Urothelium cell line (cell line): ENCODE data around the gene IGF2BP2.
"Not testable (repeated sequence)": the region's sequence is repeated elsewhere in the genome, so short reads cannot be mapped to it uniquely, and the experiment has no call there.

Source experiments
- DNase-seq: peaks from one replicate; pipeline ENCODE4 v3.0.0; 2011; ENCODE audit warnings: low spot score, mixed read lengths
- FAIRE-seq: peaks from 2 replicates; lab custom pipeline; 2011; peaks lifted over from hg19 to GRCh38; lab: Jason Lieb, UNC

Gene IGF2BP2

GRCh38 chr3:185649414-185649813 lies 175.4 kb downstream of the IGF2BP2 start:
- DNase-seq (no peak), FAIRE-seq (no peak)

GRCh38 chr3:185648396-185648795 lies 176.4 kb downstream of the IGF2BP2 start:
- no peak for DNase-seq
- no peak for FAIRE-seq

DNA sequence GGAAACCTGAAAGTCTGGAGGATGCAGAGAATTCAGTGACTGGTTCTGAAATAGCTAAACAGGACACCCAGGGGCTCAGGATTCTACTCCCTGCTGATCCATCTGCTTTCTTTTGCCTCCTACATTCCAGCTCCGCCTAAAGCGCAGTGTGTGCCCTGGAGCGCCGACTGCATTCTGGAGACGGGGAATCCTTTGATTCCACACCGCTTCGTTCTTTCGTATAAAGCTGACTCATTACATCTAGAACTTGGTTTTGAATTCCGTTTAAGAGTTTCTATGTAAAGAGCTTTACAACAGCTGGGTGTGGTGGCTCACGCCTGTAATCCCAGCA lies 177.0 kb downstream of the IGF2BP2 start:
- no peak for FAIRE-seq
- DNase-seq: no peak

DNA sequence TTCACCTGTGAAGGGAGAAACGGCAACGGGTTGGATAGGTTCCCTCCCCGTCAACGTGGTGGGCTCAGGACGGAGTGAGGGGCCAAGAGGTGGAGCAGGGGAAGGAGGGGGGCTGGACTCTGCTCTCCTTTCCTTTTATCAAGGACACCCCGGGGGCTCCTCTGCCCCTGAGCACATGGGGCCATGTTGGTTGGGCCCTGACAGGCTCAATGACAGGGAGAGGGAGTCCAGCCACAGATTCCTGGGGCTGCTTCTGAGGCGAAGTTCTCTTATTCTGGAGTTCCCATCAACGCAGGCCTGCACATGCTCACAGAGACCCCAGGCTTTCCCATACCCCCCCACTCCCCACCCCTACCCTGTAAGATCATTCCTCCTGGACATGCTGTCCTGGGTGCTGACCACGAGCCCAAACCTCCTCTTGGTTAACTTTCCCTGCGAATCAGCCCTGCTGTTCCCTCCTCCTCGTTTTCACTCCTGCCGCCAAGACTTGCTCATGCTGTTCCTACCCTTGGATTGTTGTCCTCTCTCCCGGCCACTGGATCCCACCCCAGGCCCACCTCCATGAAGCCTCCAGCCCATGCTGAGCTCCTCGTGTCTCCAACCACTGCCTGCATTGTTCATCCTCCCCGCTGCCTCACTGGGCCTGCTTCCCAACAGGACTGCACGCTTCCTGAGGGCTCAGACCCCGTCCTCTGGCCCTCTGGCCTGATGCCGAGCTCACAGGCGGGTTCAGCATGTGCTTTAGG lies 177.5 kb downstream of the IGF2BP2 start:
- DNase-seq: no peak
- FAIRE-seq: no peak

DNA sequence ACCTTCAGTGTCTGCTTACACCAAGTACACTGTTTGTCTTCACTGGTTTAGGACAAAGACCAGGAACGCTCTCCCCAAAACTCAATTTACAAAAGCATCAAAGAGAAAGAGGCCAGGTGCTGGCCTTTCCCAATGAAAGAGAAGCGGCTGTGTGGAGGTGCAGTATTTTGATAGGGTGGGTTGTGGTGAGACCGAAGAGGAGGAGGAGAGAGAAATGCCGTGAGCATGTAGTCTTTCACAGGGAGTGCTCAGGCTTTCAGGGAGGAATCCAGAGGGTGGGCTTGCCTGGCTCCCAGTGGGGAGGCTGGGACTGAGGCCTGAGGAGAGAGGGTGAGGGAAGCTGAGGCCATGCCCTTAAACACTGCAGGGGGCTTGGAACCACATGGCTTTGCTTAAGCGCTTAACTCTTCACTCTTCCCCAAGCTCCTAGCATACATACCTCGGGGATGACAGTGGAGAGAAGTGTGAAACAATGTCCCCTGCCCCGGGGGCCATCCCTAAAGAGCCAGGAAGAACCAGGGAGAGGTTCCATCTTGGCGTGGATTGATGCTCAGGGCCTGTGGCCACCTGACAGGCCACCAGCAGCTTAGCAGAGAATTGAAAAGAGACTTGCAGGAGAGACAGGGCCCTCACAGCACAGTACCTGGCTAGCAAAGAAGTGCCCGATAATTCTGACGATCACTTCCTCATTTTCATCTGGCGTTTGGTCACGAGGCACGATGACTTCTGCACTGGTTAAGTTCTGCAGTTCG lies 178.3 kb downstream of the IGF2BP2 start:
- FAIRE-seq (no peak), DNase-seq (no peak)

- FAIRE-seq (no peak), DNase-seq (no peak)
These were observed 179.1 kb downstream of the IGF2BP2 start for GRCh38 chr3:185645596-185646381.

GRCh38 chr3:185645191-185645590 lies 179.7 kb downstream of the IGF2BP2 start:
- not testable (repeated sequence) for DNase-seq, FAIRE-seq

DNA sequence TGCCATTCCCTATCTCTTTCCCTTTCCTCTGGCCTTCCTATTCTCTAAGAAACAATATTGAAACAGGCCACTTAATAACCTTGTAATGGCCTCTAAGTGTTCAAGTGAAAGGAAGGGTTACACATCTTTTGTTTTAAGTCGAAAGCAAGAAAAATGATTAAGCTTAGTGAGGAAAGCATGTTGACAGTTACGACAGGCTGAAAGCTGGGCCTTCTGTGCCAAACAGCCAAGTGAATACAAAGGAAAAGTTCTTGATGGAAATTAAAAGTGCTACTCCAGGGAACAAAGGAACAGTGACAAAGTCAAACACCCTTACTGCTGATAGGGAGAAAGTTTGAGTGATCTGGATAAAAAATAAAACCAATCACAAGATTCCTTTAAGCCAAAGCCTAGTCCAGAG lies 184.5 kb downstream of the IGF2BP2 start:
- FAIRE-seq (no peak), DNase-seq (no peak)

DNA sequence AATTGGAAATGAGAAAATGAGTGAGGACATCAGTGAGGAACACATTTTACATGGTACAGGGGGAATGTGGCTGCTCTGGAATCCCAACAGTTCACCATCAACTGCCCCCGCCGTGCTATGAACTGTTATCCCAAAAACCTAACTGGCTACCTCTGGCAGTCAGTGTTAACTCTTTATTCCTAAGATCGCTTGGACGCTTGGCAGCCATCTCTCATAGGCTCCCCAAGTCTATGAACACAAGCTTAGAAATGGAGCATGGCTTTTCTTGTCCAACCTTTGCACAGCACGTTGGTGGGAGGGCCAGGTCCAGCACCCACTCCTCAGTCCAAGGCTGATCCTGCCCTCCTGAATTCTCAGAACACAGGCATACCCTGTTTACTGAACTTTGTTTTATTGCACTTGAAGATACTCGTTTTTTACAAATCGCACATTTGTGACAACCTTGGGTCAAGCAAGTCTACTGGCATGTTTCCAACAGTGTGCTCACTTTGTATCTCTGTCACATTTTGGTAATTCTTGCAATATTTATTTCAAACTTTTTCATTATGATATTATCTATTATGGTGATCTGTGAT lies 185.1 kb downstream of the IGF2BP2 start:
- DNase-seq (no peak), FAIRE-seq (no peak)

DNA sequence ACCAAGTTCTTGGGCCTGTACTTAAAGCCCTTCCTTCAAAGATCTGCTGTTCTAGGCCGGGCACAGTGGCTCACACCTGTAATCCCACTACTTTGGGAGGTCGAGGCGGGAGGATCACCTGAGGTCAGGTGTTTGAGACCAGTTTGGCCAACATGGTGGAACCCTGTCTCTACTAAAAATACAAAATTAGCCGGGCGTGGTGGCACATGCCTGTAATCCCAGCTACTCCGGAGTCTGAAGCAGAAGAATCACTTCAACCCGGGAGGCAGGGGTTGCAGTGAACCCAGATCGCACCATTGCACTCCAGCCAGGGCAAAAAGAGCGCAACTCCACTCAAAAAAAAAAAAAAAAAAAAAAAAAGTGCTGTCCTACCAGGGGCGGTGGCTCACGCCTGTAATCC lies 186.2 kb downstream of the IGF2BP2 start:
- not testable (repeated sequence) for FAIRE-seq, DNase-seq

GRCh38 chr3:185637388-185637787 lies 187.5 kb downstream of the IGF2BP2 start:
- no peak for DNase-seq
- no peak for FAIRE-seq

GRCh38 chr3:185632996-185633395 lies 191.8 kb downstream of the IGF2BP2 start:
- DNase-seq: no peak
- no peak for FAIRE-seq

GRCh38 chr3:185631508-185632206 lies 193.2 kb downstream of the IGF2BP2 start:
- DNase-seq (no peak), FAIRE-seq (no peak)

DNA sequence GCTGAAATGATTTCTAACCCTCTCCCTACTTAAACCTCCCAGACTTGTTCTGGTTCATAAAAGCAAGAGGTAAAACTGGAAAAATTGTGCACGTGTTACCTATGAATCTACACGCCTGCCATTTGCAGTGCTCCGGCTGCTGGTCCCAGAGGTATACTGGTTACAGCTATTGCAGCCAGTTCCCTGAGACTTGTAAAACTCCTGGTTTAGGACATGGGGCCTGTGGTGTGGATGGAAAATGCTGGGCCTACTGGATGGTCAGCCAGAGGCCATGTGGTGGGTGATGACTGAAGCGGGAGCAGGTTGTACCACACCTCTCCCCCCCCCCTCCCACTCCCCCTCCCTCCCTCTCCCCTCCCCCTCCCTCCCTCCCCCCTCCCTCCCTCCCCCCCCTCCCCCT lies 193.7 kb downstream of the IGF2BP2 start:
- no peak for FAIRE-seq

DNA sequence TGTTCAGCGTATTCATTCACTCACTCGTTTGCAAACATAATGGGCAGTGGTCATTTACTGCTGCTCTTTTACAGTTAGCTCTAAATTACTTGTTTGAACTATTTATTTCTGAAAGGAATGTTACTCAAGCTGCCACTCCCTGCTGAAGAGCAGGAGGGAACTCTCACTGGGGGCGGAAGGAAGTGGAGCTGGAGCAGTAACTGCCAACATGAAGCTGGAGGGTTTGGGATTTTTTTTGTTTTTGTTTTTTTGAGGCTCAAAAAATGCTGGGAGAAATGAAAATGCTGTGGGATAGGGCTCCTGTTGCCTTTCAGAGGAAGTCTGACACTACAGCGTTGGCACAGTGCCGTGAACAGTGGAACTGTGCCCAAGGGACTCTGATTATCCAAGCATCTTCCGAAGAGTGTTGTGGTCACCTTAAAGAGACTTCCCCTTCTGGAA lies 194.6 kb downstream of the IGF2BP2 start:
- no peak for FAIRE-seq
- DNase-seq: no peak

More for the DNA sequence above, 193.7 kb downstream of the IGF2BP2 start:
- DNase-seq: no peak

DNA sequence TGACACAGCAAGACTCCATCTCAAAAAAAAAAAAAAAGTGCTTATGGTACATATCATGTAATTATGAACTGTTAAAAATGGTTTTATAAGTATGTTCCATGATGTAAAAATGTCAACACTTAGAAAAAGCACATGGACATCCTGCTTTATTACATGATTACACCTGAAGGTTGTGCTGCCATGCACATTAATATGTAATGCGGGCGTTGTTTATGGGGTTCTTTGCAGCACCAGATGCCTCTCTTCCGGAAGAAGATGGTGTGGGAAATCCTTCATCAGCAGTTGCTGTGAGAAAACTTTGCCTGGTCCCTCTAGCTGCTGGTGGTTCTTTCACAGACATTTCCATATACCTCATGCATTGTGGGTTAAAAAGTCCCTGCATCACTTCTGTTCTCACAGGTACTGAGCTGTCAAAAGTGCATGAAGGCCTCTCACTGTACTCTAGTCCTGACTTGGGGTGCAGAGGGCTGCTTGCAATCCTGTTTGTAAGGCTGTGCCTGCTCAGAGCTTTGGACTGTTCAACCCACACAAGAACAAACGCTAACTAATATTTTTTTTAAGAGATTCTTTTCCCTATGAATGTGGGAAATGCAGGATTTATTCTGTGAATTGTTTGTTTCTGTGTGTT lies 195.2 kb downstream of the IGF2BP2 start:
- FAIRE-seq (no peak), DNase-seq (no peak)

DNA sequence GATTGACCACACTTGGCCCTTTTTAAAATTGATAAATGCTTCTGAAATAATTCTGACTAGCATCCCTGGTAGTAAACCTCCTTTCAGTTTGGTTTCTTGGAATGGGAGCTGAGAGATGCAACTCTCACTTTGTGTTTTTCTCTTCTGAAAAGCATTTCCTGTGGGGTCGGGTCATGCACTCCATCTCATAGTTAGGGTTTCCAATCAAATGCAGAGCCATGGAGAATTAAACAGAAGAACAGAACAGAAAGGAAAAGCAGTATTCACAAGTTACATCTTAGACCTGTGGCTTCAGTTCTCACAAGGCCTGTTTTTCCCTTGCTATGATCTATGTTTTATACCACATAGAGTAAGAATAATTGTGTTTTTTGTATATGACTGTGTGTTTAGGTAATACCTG lies 199.1 kb downstream of the IGF2BP2 start:
- FAIRE-seq: no peak
- DNase-seq: no peak

DNA sequence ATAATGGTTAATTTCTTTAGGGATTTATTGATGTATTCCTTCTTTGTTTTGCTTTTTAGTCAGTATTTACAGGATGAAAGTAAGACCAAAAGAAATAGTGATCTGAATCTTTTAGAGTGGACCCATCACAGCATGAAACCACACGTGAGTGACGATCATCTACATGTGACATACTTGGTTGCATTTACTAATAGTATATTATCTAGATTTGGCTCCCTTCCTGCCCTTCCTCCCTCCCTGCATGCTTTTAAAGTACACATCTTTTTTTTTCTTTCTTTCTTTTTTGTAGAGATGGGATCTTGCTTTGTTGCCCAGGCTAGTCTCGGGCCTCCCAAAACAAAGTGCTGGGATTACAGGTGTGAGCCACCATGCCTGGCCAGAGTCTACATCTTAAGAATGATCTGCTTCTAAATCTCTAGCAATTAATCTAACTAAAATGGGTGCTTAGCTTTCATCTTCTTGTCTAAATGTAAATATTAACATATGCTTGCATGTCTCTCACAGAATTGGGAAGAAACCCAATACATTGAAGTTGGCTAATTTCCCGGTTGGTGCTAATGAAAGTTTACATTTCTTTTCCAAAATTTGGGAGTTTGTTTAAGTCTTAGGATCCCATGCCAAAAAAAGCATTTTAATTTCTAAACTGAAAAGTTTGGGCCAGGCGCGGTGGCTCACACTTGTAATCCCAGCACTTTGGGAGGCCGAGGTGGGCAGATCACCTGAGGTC lies 200.7 kb downstream of the IGF2BP2 start:
- DNase-seq (no peak), FAIRE-seq (no peak)

- FAIRE-seq (no peak), DNase-seq (no peak)
These were observed 211.8 kb downstream of the IGF2BP2 start for GRCh38 chr3:185613016-185613415.
